Activated gamma-delta T cell treated with anti-CD3 and anti-CD28 coated beads, Interleukin-2, amount 50 U/mL, for 16 hours (primary cell): ENCODE data around the gene ERP44.
A peak's percentile ranks its signal among the peaks of the same experiment; 100 is the strongest.
"Not testable (repeated sequence)": the region's sequence is repeated elsewhere in the genome, so short reads cannot be mapped to it uniquely, and the experiment has no call there.

Experiments
- DNase-seq: peaks from one replicate; pipeline ENCODE4 v3.0.0-alpha.2; 2020; ENCODE audit warnings: low read depth

The ERP44 gene

DNA sequence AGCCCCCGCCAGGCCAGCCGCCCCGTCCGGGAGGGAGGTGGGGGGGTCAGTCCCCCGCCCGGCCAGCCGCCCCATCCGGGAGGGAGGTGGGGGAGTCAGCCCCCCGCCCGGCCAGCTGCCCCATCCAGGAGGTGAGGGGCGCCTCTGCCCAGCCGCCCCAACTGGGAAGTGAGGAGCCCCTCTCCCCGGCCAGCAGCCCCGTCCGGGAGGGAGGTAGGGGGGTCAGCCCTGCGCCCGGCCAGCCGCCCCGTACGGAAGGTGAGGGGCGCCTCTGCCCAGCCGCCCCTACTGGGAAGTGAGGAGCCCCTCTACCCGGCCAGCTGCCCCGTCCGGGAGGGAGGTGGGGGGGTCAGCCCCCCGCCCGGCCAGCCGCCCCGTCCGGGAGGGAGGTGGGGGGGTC, 30.8 kb downstream of the ERP44 start:
- not testable (repeated sequence) for DNase-seq

DNA sequence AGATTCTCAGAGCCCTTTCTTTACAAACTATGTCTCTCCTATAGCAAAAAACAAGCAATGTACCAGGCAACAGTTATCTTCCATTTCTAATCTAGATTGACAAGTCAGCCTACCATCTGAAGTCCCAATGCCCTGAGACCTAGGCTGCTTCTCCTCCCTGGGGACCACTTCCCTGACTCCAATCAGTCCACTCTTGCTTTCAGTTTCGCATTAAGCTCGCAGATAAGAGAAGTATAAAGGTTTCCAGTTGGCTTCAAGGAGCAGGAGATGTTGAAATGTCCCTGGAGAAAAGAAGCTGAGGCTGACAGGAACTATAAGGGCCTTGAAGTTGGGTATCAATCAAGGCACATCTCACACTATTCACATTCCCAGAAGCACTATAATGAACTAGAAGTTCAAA, 32.3 kb downstream of the ERP44 start:
- DNase-seq = no peak

DNA sequence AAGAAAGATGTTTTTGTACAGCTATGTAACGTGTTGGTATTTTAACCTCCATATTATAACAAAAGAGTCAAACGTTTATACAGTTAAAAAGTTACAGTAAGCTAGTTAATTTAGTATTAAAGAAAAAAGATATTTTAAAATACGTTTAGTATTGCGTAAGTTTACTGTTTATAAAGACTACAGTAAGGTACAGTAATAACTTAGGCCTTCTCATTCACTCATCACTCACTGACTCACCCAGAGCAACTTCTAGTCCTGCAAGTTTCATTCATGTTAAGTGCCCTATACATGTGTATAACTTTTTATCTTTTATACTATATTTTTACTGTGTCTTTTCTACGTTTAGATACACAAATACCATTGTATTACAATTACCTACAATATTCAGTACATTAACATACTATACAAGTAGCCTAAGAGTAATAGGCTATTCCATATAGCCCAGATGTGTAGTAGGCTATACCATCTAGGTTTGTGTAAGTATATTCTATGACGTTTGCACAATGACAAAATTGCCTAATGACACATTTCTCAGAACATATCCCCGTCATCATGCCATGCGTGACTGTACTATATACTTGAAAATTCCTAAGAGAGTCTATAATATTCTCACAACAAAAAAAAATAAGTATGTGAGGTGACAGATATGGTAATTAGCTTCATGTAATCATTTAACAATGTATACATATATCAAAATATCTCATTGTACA, 33.8 kb downstream of the ERP44 start:
- DNase-seq = no peak

DNA sequence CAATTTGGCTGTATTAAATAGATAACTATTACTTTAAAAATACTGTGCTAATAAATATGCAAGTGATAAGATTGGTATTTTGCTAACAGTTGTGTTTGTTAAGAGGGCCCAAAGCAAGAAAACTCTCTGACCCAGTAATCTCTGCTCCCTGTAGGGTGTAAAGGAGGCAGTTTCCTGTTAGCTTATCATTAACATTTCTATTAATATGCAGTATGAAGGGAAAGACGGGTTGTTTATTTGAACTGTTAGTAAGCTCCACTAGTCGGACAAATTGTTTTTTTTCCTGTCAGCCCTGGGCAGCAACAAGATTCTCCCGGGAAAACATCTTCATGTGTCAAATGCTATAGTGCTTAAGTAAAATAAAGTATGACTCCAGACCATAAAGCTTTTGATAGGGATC, 35.6 kb downstream of the ERP44 start:
- DNase-seq = no peak

DNA sequence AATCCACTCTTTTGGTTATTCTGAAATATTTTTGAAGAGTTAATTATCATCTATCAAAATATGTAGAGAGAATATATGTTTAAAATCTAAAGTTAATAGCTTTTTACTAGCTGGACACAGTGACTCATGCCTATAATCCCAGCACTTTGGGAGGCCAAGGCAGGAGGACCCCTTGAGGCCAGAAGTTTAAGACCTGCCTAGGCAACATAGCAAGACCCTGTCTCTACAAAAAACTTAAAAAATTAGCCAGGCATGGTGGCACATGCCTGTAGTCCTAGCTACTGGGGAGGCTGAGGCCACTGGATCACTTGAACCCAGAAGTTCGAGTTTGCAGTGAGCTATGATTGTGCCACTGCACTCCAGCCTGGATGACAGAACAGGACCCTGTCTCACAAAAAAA, 36.1 kb downstream of the ERP44 start:
- not testable (repeated sequence) for DNase-seq

DNA sequence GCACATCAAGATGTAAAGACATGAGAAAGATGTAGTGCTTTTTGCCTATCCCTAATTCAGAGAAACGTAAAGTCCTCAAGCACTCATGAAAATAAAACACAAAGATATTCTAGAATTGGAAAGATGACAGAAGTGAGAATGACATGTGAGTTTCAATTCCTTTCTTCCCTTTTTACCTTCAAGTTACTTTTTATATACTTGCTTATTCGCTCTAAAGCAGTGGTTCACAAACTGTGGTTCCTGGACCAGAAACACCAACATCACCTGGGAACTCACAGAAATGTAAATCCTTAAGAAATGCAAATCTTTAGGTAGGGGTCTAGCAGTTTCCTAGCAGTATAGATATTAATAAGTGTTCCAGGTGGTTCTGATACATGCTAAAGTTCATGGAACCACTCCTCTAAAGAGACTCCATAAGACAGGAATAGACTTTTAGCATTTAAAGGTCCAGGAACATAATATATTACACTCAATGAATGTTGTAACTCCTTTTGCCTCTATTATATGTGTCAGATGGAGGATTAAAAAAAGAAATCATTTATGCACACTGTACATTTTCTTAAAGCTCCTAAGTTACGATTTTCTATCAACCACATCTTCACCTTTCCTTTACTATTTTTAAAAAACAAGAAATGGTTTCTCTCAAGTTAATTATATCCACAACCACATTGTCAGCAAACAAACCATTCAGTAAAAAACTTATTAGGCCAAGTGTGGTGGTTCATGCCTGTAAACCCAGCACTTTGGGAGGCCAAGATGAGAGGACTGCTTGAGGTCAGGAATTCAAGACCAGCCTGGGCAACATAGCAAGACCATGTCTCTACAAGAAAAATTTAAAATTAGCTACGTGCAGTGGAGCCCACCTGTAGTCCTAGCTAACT, 39.9 kb downstream of the ERP44 start:
- no peak for DNase-seq

DNA sequence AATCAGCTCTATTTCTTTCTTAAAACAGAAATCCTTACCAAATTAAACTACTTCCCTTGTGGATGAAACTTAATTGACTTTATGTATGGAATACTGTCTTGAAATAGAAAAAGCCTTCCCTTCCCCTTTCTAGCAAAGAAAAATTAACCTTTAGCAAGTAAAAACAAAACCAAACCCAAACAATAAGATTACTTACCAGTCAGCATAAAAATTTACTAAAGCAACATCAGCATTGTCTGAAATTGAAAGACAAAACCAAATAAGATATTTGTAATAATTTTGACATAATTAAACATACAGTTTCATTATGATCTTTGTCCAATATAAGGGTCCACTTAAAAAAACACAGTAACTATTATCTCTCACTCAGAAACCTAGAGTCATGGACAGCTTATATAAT, 41.2 kb downstream of the ERP44 start:
- DNase-seq = no peak

DNA sequence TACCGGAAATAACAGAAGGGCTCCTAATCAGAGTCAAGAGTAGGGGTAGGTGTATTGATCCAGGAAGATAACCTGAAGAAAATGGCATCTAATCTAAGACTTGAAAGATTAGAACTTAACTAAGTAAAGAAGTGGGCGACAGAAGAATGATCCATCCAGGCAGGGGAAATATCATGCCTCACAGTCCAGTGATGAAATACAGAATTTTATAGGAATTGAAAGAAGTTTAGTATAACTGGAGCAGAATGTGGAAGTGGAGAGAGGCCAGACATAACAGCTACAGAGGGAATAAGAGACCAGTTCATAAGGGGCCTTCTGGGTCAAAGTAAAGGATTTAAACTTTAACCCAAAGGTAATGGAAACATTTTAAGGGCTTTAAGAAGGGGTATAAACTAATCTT, 42.2 kb downstream of the ERP44 start:
- DNase-seq = no peak

DNA sequence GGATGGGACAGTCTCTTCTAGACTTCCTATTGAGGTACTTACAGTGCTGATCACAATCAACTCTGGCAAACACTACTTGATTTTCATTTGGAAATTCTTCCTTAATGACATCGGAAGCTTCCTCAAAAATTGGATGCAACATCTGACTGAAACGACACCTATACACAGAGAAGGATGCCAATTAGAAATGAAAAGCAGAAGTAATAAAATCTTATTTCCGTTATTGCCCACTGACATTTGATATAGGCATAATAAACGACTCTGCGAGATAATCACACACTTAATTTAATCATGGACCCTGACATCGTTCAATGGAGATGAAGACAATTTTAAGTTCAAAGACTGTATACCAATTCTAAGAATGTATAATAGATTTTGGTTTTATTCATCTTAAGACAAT, 46.4 kb downstream of the ERP44 start:
- DNase-seq = no peak

DNA sequence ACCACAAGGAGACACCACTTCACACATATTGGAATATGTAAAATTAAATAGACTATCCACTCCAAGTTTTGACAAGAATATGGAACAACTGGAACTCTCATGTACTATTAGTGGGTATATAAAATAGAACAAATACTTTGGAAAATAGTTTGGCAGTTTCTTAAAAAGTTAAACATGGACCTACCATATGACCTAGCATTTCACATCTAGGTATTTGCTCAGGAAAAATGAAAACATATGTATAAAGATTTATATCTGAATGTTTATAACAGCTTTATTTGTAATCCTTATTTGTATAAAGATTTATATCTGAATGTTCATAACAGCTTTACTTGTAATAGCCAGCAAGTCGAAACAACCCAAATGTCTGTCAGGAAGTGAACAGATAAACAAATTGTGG, 49.2 kb downstream of the ERP44 start:
- DNase-seq = no peak

DNA sequence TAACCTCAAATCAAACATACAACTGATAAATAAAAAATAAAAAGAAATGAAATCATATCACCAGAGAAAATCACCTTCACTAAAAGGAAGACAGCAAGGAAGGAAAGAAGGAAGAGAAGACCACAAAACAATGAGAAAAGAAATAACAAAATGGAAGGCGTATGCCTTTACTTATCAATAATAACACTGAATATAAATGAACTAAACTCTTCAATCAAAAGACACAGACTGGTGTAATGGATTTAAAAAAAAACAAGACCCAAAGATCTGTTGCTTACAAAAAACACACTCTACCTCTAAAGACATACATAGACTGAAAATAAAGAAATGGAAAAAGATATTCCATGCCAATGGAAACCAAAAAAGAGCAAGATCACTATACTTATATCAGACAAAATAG, 60.3 kb downstream of the ERP44 start:
- DNase-seq = no peak

DNA sequence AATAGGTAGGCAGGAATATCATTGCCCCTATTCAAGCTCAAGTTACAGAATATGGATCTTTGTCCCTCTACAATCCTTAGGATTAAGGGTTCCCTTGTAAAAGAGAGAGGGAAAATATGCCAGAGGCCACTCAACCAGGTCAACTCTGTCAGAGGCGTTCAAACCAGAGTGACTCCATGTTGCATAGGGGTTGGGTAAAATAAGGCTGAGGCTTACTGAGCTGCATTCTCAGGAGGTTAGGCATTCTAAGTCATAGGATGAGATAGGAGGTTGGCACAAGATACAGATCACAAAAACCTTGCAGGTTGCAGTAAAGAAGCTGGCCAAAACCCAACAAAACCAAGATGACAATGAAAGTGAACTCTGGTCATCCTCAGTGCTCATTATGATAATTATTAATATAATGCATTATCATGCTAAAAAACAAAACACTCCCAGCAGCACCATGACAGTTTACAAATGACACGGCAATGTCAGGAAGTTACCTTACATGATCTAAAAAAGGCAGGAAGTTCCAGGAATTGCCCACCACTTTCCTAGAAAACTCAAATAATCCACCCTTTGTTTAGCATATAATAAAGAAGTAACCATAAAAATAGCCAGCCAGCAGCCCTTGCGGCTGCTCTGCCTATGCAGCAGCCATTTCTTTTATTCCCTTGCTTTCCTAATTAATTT, 64.8 kb downstream of the ERP44 start:
- no peak for DNase-seq

DNA sequence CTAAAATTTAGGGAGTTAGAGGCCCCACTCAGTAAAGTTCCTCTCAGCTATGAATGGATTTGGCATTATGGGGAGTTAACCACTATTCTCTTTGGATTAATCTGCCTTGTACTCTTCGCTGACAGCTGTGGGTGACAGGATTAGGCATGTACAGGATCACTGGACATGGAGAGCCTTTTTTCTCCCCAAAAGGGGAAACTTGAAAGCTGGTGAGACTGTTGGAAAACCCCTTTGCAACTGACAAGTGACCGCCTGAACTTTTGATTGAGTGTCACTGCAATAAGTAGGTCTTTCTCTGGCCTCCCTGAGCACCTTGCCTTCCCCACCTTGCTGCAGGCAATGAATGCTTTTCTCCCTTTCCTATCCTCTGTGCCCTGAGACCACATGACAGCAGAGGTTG, 68.3 kb downstream of the ERP44 start:
- DNase-seq = no peak

DNA sequence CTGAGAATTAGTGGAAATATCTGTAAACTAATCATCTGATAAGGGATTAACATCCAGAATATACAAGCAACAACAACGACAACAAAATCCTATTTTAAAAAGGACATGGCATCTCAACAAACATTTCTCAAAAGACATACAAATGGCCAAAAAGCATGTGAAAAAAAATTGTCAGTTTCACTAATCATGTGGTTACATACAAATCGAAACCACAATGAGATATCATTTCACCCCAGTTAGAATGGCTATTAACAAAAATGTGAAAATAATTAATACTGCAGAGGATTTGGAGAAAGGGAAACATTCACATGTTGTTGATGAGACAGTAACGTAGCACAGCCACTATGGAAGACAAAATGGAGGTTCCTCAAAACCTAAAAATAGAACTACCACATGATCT, 69.5 kb downstream of the ERP44 start:
- no peak for DNase-seq

DNA sequence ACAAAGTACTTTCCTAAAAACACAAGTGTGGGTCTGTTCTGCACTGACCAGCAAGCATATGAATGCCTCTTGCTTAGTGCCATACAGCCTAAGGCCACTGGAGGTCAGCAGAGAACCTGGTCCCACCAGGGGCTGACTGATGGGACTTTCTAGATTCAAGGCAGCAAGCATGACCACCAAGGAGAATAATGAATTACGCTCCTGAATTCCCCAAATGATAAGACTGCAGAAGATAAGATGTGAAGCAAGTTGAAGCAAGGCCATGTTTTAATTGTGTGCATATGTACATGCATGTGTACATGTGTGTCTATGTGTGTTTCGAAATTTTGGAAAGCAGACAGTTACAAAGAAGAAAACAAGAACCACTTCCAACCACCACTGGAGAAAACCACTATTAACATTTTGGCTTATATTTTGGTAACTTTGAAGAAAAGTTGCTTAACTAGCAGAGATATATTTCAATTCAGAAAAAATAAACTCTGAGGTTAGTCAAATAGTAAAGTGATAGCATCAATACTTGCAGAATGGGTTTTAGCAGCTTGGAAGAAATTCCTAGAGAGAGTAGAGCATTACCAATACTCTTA, 70.5 kb downstream of the ERP44 start:
- DNase-seq = peak; percentile 37

DNA sequence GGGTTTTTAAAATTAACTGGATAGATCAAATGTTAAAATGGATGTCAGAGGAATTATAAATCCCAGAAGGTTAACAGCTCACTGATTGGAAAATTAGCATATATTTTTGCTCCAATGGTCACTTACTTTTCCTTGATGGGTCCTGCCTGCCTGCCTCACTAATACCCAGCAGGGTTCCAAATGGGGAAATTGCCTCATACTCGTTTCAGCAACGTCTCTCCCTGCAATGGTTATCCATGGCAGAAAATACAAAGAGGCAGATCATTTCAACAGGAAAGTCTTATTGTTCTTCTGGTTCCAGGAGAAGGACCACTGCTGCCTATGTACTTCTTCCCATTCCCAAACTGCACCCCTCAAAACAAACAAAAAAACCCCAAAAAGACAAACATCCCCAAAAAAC, 71.3 kb downstream of the ERP44 start:
- no peak for DNase-seq

DNA sequence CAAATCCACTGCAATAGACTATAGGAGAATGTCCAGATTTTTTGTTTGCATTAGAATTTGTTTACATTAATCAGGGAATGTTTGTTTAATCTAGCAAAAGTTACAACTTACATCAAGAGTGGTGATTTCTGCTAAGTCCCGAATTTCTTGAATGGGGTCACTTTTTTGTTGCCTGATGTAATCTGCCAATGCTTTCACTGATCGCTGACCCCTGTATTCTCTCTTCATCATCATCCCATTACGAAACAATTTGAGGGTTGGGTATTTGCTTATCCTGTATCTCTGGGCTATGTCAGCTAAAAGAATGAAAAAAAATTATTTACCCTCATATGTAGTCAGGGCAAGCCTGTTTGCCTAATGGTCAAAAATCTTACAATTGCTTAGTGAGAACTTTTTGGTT, 76.9 kb downstream of the ERP44 start:
- no peak for DNase-seq

DNA sequence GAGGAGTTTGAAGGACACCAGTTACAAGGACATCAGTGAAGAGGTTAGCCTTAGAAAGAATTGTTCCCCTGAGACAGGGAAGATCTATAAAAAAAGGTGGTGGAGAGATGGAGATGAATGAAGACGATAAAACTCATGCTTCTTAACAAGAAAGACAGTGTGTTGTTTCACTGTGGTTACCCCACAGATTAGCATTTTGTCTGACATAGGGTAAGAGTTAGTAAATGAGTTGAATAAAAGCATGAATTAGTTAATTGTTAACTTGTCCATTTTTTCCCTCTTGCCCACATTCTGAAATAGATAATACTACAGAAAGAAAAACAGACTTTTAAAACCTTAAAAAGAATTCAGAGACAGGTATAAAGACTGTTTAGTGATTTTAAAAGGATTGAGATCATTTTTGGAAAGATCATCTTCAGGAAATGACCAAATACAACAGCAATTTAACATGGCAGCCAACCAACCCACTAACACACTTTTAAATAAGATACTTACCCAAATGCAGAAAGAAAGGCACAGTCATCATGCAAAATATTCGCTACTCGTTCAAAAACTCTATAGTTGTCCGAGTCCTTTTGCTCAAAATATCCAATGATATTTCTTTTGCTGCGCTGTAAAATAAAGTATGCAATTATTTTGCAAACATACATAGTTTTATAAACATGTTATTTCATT, 78.5 kb downstream of the ERP44 start:
- DNase-seq = no peak

DNA sequence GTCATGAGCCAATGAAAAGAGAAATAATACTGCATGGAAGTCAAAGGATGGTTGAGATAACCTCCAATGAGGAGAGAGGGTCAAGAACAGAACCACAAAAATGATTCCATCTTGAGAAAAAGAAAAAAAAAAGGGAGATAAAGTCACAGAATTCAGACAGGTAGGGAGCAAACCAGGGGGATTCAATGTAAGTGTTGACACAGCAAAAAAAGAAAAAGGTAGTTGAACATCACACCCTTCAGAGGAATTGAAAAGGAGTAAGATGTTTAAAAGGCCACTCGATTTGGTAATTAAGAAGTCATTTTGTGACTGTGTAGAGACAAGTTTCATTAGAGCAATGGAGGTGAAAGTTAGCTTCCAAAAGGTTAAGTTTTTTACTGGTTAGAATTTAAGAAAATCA, 79.3 kb downstream of the ERP44 start:
- DNase-seq = no peak

DNA sequence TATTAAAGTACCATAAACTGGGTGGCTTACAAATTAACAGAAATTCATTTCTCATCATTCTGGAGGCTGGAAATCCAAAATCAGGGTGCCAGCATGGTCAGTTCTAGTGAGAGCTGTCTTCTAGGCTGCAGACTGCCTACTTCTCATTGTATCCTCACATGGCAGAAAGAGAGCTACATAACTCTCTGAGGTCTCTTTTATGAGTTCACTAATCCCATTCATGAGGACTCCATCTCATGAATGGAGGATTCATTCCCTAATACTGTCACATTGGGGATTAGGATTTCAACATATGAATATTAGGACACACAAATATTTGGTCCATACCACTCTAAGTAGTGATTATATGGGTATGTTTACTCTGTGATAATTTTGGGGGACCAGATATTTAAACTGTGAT, 84.0 kb downstream of the ERP44 start:
- DNase-seq = no peak

DNA sequence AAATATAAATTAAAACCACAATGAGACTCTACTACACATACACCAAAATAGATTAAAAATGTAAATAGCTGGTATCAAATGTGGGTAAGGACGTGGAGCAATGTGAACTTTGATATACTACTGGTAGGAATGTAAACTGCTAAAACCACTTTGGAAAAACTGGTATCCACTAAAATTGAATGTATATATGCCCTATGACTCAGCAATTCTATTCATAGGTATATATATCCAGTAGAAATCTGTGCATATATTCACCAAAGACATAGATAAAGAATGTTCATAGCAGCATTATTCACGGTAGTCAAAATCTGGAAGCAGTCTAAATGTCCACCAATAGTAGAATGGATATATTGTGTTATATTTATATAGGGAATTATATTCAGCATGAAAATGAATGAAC, 85.2 kb downstream of the ERP44 start:
- no peak for DNase-seq

DNA sequence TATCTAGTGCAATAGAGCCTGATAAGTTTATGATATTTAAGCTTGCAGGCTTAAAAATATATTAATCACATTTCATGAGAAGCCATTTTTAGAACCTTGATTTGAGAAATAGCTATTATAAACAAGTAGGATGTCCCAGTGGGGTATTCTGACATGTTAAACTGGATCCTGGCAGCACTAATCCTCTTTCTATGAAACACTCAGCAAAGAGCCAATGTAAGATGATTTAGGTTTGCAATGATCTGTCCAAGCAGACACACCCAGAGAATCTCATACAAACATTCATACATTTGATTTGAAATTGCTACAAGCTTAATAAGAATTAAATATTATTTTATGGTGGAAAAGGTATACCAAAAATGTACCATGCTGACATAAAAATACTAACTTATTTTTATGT, 86.5 kb downstream of the ERP44 start:
- DNase-seq = no peak
